Caco-2 (cell line): ENCODE measurements around the gene LRMDA. TPM values are rescaled to one million over a fixed set of nuclear protein-coding genes. Genes with fewer than 3 reads are reported as not detected.

Source experiments
- BruUV-seq: library from RNA; stranded (reverse); fragments of 400-500 nt; replicated peaks from 2 replicates; lab custom pipeline; 2021; lab: Mats Ljungman, UMichigan
- CTCF ChIA-PET: fragments of 300-600 bp; sonication (Branson Sonifier 250); formaldehyde crosslinking; loops from one replicate; lab custom pipeline; 2022; ENCODE audit warnings: antibody characterized with exemption; lab: Charles Lee
- POLR2A ChIA-PET: fragments of 300-600 bp; sonication (Branson Sonifier 250); formaldehyde crosslinking; loops from one replicate; lab custom pipeline; 2022; ENCODE audit warnings: antibody characterized with exemption; lab: Charles Lee
- DNase-seq, 2 experiments: peaks; one replicate each; pipeline versions ENCODE4 v3.0.0 to v3.0.0-alpha.2; 2020 to 2022
- H3K27me3 ChIP-seq: replicated peaks from 2 replicates; pipeline ENCODE4 v1.6.0; 2011; ENCODE audit warnings: low read length; ENCODE audit not compliant: control insufficient read depth, insufficient read depth
- H3K36me3 ChIP-seq: 2 replicates; pipeline ENCODE4 v1.5.1; 2011; ENCODE audit warnings: low read length; ENCODE audit not compliant: control insufficient read depth, insufficient read depth
- H3K4me1 ChIP-seq: fragments of 250-450 bp; sonication (Bioruptor Pico); 2 replicates; pipeline ENCODE4 v1.5.1; 2020; ENCODE audit warnings: mild to moderate bottlenecking
- H3K4me3 ChIP-seq: 2 replicates; pipeline ENCODE4 v1.5.1; 2011; ENCODE audit warnings: low read depth, mild to moderate bottlenecking, control low read depth, low read length
- H3K9me3 ChIP-seq: fragments of 250-450 bp; sonication (Bioruptor Pico); 2 replicates; pipeline ENCODE4 v1.5.1; 2020; ENCODE audit warnings: mild to moderate bottlenecking, moderate library complexity
- H3K27ac Mint-ChIP-seq: one replicate; pipeline ENCODE4 v1.8.0; 2022; ENCODE audit warnings: mixed read lengths; ENCODE audit not compliant: unreplicated experiment
- H3K27me3 Mint-ChIP-seq: one replicate; pipeline ENCODE4 v1.8.0; 2022; ENCODE audit warnings: mixed read lengths; ENCODE audit not compliant: insufficient read depth, unreplicated experiment
- H3K36me3 Mint-ChIP-seq: one replicate; pipeline ENCODE4 v1.8.0; 2022; ENCODE audit warnings: mild to moderate bottlenecking, mixed read lengths; ENCODE audit not compliant: insufficient read depth, unreplicated experiment
- H3K4me1 Mint-ChIP-seq: one replicate; pipeline ENCODE4 v1.8.0; 2022; ENCODE audit warnings: low read depth, mixed read lengths; ENCODE audit not compliant: unreplicated experiment
- H3K4me3 Mint-ChIP-seq: one replicate; pipeline ENCODE4 v1.8.0; 2022; ENCODE audit warnings: mild to moderate bottlenecking, moderate library complexity, mixed read lengths; ENCODE audit not compliant: unreplicated experiment
- H3K9me3 Mint-ChIP-seq: one replicate; pipeline ENCODE4 v1.8.0; 2022; ENCODE audit warnings: mixed read lengths; ENCODE audit not compliant: unreplicated experiment
- intact Hi-C: fragments of 100-400 bp; cut with micrococcal nuclease; formaldehyde crosslinking; loops from one replicate; pipeline ENCODE4 v1.10.0; 2022; ENCODE audit not compliant: unreplicated experiment
- total RNA-seq: library from RNA; stranded (reverse); gene quantifications from 2 replicates; pipeline ENCODE4 v1.2.3, GENCODE V29; 2022
- TF ChIP-seq, protein P1 (sequence below), 2 experiments: fragments of 200-600 bp in 1 of 2; IDR thresholded peaks; 1 replicate in 1 of 2; 2 replicates in 1 of 2; pipeline versions ENCODE4 v1.5.1 to v1.8.0; 2011 to 2022; ENCODE audit warnings: antibody characterized with exemption in 1 of 2, control low read depth in 1 of 2, inconsistent platforms in 1 of 2, low read depth in 1 of 2, low read length in 1 of 2, mild to moderate bottlenecking in 1 of 2, moderate library complexity in 1 of 2; ENCODE audit not compliant: insufficient read depth in 1 of 2, severe bottlenecking in 1 of 2, unreplicated experiment in 1 of 2

Gene LRMDA
- total RNA-seq, 1 experiment from 2014 or later, result 18.5 TPM

DNA sequence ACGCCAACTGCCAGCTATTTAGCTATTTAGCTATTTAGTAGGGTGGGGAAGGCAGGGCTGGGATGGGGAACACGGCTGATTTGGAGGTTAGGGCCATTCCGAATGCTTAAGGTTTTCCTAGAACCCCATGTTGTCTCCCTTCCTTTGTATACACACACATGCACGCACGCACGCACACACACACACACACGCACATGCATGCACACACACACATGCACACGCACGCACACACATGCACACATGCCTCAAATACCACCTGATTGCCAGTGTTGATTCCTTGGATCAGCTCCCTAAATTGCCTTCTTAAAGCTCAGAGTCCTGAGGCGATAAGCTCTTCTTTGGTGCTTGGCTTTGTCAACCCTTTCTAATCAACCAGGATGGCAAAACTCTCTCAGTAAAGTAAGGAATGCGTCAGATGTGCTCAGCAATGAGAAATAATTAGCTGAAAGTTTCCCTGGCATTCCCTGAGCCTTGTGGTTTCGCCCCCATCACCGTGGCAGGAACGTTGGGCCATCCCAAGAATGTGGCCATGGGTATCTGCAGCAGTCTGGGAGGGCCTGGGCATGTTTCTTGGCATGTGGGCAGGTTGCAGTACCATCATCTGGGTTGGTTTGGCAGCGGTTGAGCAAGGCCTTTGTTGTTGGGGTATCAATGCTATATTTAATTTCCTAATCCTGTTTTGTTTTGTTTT, 305.6 kb downstream of the LRMDA start:
- Histone ChIP-seq H3K4me3 (no peak overlapping the region), H3K27me3 (no peaks in the 10 kb centered on the region), H3K36me3 (no peaks in the 10 kb centered on the region), H3K4me1 (peaks cover 22% of the 10 kb centered on the region), H3K9me3 (no peaks in the 10 kb centered on the region)
- Mint-ChIP-seq H3K9me3 (peaks cover 4% of the 10 kb centered on the region), H3K27ac (no peak overlapping the region), H3K4me3 (no peak overlapping the region), H3K36me3 (peaks cover 2% of the 10 kb centered on the region), H3K27me3 (no peaks in the 10 kb centered on the region), H3K4me1 (peaks cover 16% of the 10 kb centered on the region)
- no TSS peak for BruUV-seq
- intact Hi-C loops, result loop anchor here (10.0 kb wide), 1 partner anchor 332 kb away; the partner anchor contains the start of gene ZNF503
- no peak for DNase-seq
- ChIA-PET POLR2A (no interaction called here), CTCF (no interaction called here)
- TF ChIP-seq, protein P1, sequence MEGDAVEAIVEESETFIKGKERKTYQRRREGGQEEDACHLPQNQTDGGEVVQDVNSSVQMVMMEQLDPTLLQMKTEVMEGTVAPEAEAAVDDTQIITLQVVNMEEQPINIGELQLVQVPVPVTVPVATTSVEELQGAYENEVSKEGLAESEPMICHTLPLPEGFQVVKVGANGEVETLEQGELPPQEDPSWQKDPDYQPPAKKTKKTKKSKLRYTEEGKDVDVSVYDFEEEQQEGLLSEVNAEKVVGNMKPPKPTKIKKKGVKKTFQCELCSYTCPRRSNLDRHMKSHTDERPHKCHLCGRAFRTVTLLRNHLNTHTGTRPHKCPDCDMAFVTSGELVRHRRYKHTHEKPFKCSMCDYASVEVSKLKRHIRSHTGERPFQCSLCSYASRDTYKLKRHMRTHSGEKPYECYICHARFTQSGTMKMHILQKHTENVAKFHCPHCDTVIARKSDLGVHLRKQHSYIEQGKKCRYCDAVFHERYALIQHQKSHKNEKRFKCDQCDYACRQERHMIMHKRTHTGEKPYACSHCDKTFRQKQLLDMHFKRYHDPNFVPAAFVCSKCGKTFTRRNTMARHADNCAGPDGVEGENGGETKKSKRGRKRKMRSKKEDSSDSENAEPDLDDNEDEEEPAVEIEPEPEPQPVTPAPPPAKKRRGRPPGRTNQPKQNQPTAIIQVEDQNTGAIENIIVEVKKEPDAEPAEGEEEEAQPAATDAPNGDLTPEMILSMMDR (IDR thresholded peaks at IDR 0.05; ENCODE audit: insufficient read depth in 1 of 2, low read depth in 1 of 2, low read length in 1 of 2, severe bottlenecking in 1 of 2, unreplicated experiment in 1 of 2), result no peak

GRCh38 chr10:75737580-75737949, 306.1 kb downstream of the LRMDA start:
- Histone ChIP-seq H3K4me3 (no peak overlapping the region), H3K27me3 (no peaks in the 10 kb centered on the region), H3K4me1 (peaks cover 17% of the 10 kb centered on the region), H3K9me3 (no peaks in the 10 kb centered on the region), H3K36me3 (no peaks in the 10 kb centered on the region)
- no TSS peak for BruUV-seq
- TF ChIP-seq, protein P1 (IDR thresholded peaks at IDR 0.05; ENCODE audit: insufficient read depth in 1 of 2, low read depth in 1 of 2, low read length in 1 of 2, severe bottlenecking in 1 of 2, unreplicated experiment in 1 of 2), result no peak
- peaks cover 9% of the 10 kb centered on the region for H3K9me3 Mint-ChIP-seq
- no peak overlapping the region for H3K27ac Mint-ChIP-seq
- DNase-seq, result no peak
- ChIA-PET POLR2A (interaction anchor here (0.6 kb wide), 1 partner anchor 501 kb away, joined by 3 read pairs; no protein-coding TSS in a partner anchor), CTCF (no interaction called here)
- intact Hi-C loops, result loop anchor here (10.0 kb wide), 1 partner anchor 333 kb away; the partner anchor contains the start of gene ZNF503
- peaks cover 16% of the 10 kb centered on the region for H3K4me1 Mint-ChIP-seq
- H3K27me3 Mint-ChIP-seq, result no peaks in the 10 kb centered on the region
- no peak overlapping the region for H3K4me3 Mint-ChIP-seq
- H3K36me3 Mint-ChIP-seq, result peaks cover 6% of the 10 kb centered on the region

DNA sequence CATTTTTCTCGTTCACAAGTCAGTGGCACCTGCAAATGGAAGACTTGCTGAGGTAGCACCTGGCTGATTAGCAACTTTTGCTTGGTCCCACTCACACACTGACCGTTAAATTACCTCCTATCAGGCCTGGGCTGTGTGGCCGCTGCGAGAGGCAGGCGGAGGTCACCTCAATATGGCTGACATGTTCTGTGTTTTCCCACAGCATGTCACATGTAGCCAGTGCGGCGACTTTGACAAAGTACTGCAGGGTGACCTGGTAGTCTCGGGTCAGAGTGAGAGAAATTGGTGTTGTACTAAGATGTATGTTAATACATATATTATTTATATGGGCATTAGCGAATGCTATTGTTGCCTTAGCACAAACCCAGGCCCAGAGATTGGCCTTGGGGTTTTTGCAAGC, 307.5 kb downstream of the LRMDA start:
- H3K4me3 Mint-ChIP-seq, result no peak overlapping the region
- ChIA-PET POLR2A (no interaction called here), CTCF (no interaction called here)
- Histone ChIP-seq H3K9me3 (no peaks in the 10 kb centered on the region), H3K27me3 (no peaks in the 10 kb centered on the region), H3K4me1 (peaks cover 12% of the 10 kb centered on the region), H3K36me3 (no peaks in the 10 kb centered on the region), H3K4me3 (no peak overlapping the region)
- peaks cover 12% of the 10 kb centered on the region for H3K4me1 Mint-ChIP-seq
- H3K9me3 Mint-ChIP-seq, result peaks cover 9% of the 10 kb centered on the region
- TF ChIP-seq, protein P1 (IDR thresholded peaks at IDR 0.05; ENCODE audit: insufficient read depth in 1 of 2, low read depth in 1 of 2, low read length in 1 of 2, severe bottlenecking in 1 of 2, unreplicated experiment in 1 of 2), result no peak
- H3K27ac Mint-ChIP-seq, result no peak overlapping the region
- no TSS peak for BruUV-seq
- H3K36me3 Mint-ChIP-seq, result peaks cover 6% of the 10 kb centered on the region
- DNase-seq, result no peak
- intact Hi-C loops, result loop anchor here (10.0 kb wide), 1 partner anchor 334 kb away; the partner anchor contains the start of gene ZNF503
- no peaks in the 10 kb centered on the region for H3K27me3 Mint-ChIP-seq
